ENCODE data around the gene FNDC3B.

FNDC3B gene

GRCh38 chr3:172325461-172325860 lies 286.1 kb downstream of the FNDC3B start:
- no peak for DNase-seq

GRCh38 chr3:172326993-172327392 lies 287.6 kb downstream of the FNDC3B start:
- no peak for DNase-seq

- DNase-seq, result no peak
Observed at GRCh38 chr3:172328282-172328681, 288.9 kb downstream of the FNDC3B start.

- no peak for DNase-seq
Observed at GRCh38 chr3:172329070-172329469, 289.7 kb downstream of the FNDC3B start.

- DNase-seq, result no peak
Observed at GRCh38 chr3:172330413-172330812, 291.0 kb downstream of the FNDC3B start.

GRCh38 chr3:172332256-172333041 lies 293.1 kb downstream of the FNDC3B start:
- peak; percentile 37 for DNase-seq

- no peak for DNase-seq
Observed at GRCh38 chr3:172333042-172333377, 293.6 kb downstream of the FNDC3B start.

- no peak for DNase-seq
Observed at GRCh38 chr3:172333692-172334457, 294.5 kb downstream of the FNDC3B start.

GRCh38 chr3:172334671-172335207 lies 295.4 kb downstream of the FNDC3B start:
- no peak for DNase-seq

- no peak for DNase-seq
Observed at GRCh38 chr3:172339892-172340291, 300.5 kb downstream of the FNDC3B start.

- DNase-seq, result no peak
Observed at GRCh38 chr3:172340583-172340982, 301.2 kb downstream of the FNDC3B start.

GRCh38 chr3:172341482-172342059 lies 302.2 kb downstream of the FNDC3B start:
- no peak for DNase-seq

- no peak for DNase-seq
Observed at GRCh38 chr3:172342097-172342659, 302.8 kb downstream of the FNDC3B start.

- DNase-seq, result no peak
Observed at GRCh38 chr3:172343117-172343516, 303.7 kb downstream of the FNDC3B start.

GRCh38 chr3:172343979-172344378 lies 304.6 kb downstream of the FNDC3B start:
- DNase-seq, result no peak

GRCh38 chr3:172346161-172346560 lies 306.8 kb downstream of the FNDC3B start:
- no peak for DNase-seq

- no peak for DNase-seq
Observed at GRCh38 chr3:172347895-172348679, 308.7 kb downstream of the FNDC3B start.

GRCh38 chr3:172351895-172352466 lies 312.6 kb downstream of the FNDC3B start:
- DNase-seq, result no peak

- no peak for DNase-seq
Observed at GRCh38 chr3:172352786-172353185, 313.4 kb downstream of the FNDC3B start.

- DNase-seq, result no peak
Observed at GRCh38 chr3:172354931-172355499, 315.6 kb downstream of the FNDC3B start.

GRCh38 chr3:172355836-172356235 lies 316.5 kb downstream of the FNDC3B start:
- DNase-seq, result no peak

GRCh38 chr3:172356427-172356826 lies 317.0 kb downstream of the FNDC3B start:
- no peak for DNase-seq

Measured in CD4-positive, alpha-beta T cell treated with Interleukin-15 for 1 hour (primary cell).